ENCODE data around the gene PPM1N.

PPM1N gene

DNA sequence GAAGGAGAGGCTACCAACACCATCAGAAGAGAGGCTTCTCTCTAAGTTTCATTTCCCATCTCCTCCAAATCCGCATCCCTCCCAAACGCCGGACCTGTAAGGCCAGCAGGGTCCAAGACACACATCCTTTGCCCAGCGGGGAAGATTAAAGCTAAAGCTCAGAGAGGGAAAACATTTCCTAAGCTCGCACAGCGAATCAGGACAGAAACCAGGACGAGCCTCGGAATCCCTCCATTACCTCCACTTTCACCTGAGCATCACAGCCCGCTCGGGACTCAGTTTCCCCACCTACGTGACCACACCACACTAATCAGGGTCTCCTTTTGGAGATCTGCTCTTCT, 31.2 kb upstream of the PPM1N start:
- H3K27ac Mint-ChIP-seq: peak overlapping the region; percentile 96
- H3K27me3 Mint-ChIP-seq: peaks cover 6% of the 10 kb centered on the region
- no peak for ATAC-seq (ENCODE audit: low read depth)
- H3K4me1 Mint-ChIP-seq: peaks cover 27% of the 10 kb centered on the region
- peak overlapping the region; percentile 91 for H3K4me3 Mint-ChIP-seq
- H3K36me3 Mint-ChIP-seq: peaks cover 4% of the 10 kb centered on the region
- no peak for DNase-seq (ENCODE audit: low spot score in 2 of 2)
- no peaks in the 10 kb centered on the region for H3K9me3 Mint-ChIP-seq

DNA sequence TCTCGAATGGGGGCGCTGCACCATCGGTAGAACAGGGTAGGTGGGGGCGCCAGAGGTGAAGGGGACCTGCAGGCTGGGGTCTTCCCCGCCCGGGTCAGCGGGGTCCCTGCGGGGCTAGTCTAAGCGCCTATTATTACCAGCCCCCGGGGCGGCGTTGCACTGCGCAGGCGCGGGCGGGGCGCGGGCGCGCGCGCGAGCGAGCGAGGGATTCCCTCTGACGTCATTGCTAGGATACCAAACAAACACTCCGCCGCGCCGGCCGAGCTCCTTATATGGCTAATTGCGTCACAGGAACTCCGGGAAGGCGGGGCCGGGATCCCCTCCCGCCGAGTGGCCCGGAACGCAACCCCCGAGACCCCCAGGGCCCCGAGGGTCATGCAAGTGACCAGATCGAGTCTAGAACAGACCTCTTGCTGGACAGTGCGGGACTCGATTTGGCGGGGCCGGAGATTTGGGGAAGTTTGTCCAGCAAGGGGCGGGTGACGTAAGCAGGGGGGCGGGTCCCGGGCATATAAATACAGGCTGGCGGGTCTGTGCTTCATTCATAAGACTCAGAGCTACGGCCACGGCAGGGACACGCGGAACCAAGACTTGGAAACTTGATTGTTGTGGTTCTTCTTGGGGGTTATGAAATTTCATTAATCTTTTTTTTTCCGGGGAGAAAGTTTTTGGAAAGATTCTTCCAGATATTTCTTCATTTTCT, 30.6 kb upstream of the PPM1N start, which contains the start of gene FOSB:
FOSB (plus strand) TSS at position 541 of the 703 bp plus-strand sequence. CDS start 591 bp downstream, outside the sequence.
- no peaks in the 10 kb centered on the region for H3K9me3 Mint-ChIP-seq
- peaks cover 6% of the 10 kb centered on the region for H3K27me3 Mint-ChIP-seq
- peaks cover 4% of the 10 kb centered on the region for H3K36me3 Mint-ChIP-seq
- H3K4me3 Mint-ChIP-seq: peak within 1 kb of the TSS; percentile 91
- ATAC-seq (ENCODE audit: low read depth) (peak; percentile 28), DNase-seq (ENCODE audit: low spot score in 2 of 2) (peak; percentile 98 to 99)
- H3K4me1 Mint-ChIP-seq: peaks cover 27% of the 10 kb centered on the region
- H3K27ac Mint-ChIP-seq: peak within 1 kb of the TSS; percentile 96

DNA sequence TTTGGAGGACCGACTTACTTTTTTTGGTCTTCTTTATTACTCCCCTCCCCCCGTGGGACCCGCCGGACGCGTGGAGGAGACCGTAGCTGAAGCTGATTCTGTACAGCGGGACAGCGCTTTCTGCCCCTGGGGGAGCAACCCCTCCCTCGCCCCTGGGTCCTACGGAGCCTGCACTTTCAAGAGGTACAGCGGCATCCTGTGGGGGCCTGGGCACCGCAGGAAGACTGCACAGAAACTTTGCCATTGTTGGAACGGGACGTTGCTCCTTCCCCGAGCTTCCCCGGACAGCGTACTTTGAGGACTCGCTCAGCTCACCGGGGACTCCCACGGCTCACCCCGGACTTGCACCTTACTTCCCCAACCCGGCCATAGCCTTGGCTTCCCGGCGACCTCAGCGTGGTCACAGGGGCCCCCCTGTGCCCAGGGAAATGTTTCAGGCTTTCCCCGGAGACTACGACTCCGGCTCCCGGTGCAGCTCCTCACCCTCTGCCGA, 30.0 kb upstream of the PPM1N start:
- H3K27ac Mint-ChIP-seq: peak overlapping the region; percentile 96
- DNase-seq (ENCODE audit: low spot score in 2 of 2) (peak; percentile 58 to 68), ATAC-seq (ENCODE audit: low read depth) (no peak)
- peaks cover 30% of the 10 kb centered on the region for H3K4me1 Mint-ChIP-seq
- peaks cover 9% of the 10 kb centered on the region for H3K27me3 Mint-ChIP-seq
- peaks cover 7% of the 10 kb centered on the region for H3K36me3 Mint-ChIP-seq
- H3K4me3 Mint-ChIP-seq: peak overlapping the region; percentile 91
- H3K9me3 Mint-ChIP-seq: no peaks in the 10 kb centered on the region

DNA sequence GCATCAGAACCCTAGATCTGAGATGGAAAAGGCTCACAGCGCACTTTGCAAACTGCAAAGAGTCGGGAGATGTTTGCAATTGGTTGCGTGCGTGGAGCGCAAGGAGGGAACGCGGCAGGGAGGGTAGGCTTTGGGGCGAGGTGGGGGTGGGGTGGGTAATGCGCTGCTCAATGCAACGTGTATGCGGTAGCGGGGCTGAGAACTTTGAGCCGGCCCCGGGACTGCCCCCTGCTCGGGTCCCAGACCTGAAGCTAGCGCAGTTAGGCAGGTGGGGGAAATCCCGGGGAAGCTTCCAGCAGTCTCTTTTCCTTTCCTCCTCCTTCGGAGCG, 29.5 kb upstream of the PPM1N start:
- peaks cover 7% of the 10 kb centered on the region for H3K36me3 Mint-ChIP-seq
- ATAC-seq (ENCODE audit: low read depth): peak; percentile 39
- peak overlapping the region; percentile 91 for H3K4me3 Mint-ChIP-seq
- H3K27ac Mint-ChIP-seq: peak overlapping the region; percentile 96
- no peak for DNase-seq (ENCODE audit: low spot score in 2 of 2)
- peaks cover 30% of the 10 kb centered on the region for H3K4me1 Mint-ChIP-seq
- peaks cover 9% of the 10 kb centered on the region for H3K27me3 Mint-ChIP-seq
- H3K9me3 Mint-ChIP-seq: no peaks in the 10 kb centered on the region

DNA sequence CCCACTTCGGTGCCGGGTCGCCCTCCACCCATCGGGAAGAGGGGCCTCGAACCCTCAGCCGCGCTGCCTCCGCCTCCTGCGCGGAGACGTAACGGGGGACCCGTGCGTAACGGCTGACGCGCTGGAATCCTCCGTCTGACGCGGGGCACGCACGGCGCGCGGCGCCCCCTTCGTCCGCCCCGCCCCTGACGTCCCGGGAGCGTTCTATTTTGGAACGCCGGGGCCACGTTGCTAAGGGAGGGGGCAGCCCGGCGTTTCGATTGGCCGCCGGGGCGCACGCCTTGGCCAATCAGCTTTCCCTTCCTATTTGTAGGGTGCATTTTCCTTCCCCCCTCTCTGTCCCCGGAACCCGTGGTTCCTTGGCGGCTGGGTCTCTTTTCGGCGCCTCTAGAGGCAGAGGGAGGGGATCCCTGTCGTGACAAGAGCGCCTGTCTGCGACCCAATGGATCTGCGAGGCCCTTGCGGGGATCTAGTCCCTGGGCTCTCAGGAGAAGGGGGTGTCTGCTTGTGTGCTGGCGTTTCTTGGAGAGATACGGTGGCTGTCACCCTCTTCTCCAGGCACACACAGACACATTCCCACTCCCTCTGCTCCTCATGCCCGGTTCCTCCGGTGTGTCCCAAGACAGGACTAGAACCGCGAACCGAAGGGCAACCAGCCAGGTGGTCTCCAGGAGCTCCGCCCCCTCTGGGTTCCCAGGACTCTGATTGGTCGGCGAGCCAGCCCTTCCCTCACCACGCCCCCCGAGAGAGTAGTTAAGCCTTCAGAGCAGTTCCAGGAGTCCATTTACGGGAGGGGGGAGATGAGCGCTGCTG, 28.9 kb upstream of the PPM1N start:
- Mint-ChIP-seq H3K4me3 (peak overlapping the region; percentile 91), H3K27me3 (peaks cover 9% of the 10 kb centered on the region), H3K36me3 (peaks cover 7% of the 10 kb centered on the region), H3K9me3 (no peaks in the 10 kb centered on the region), H3K27ac (peak overlapping the region; percentile 96), H3K4me1 (peaks cover 30% of the 10 kb centered on the region)
- ATAC-seq (ENCODE audit: low read depth) (peak; percentile 57), DNase-seq (ENCODE audit: low spot score in 2 of 2) (peak; percentile 92 to 94)

DNA sequence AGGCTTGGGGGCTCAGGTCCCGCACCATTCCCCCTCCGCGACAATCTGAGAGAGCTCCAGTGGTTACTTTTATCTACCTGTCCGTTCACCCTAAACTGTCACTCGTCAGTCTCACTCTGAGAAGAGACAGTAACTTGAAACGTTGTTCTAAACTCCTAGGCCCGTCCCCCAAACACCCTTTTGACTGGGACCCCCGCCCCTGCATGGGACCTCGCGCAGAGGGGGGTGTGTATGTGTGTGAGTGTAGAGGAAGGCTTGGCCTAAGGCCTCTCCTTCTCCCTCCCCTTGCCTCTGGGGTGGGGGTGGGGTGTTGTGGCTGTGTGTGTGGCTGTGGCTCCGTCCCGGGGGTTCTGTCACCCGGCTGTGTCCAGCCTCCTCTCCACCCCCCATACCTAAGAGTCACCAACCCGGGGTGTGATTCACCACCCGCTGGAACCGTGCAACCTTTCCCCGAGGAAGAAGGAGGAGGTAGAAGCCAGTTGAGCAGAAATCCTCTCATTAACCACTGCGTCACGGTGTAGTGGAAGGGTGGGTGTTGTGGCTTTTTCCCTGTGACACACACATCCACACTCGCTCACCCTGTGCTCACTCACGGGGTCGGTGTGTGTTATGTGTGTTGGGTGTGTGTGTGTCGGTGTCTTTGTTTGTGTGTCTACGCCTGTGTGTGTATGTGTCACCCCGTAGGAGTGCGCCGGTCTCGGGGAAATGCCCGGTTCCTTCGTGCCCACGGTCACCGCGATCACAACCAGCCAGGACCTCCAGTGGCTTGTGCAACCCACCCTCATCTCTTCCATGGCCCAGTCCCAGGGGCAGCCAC, 28.1 kb upstream of the PPM1N start:
- H3K4me1 Mint-ChIP-seq: peaks cover 30% of the 10 kb centered on the region
- H3K27ac Mint-ChIP-seq: peak overlapping the region; percentile 96
- peaks cover 7% of the 10 kb centered on the region for H3K36me3 Mint-ChIP-seq
- peak overlapping the region; percentile 91 for H3K4me3 Mint-ChIP-seq
- no peaks in the 10 kb centered on the region for H3K9me3 Mint-ChIP-seq
- ATAC-seq (ENCODE audit: low read depth) (peak; percentile 2), DNase-seq (ENCODE audit: low spot score in 2 of 2) (peak; percentile 55 to 58)
- peaks cover 3% of the 10 kb centered on the region for H3K27me3 Mint-ChIP-seq

DNA sequence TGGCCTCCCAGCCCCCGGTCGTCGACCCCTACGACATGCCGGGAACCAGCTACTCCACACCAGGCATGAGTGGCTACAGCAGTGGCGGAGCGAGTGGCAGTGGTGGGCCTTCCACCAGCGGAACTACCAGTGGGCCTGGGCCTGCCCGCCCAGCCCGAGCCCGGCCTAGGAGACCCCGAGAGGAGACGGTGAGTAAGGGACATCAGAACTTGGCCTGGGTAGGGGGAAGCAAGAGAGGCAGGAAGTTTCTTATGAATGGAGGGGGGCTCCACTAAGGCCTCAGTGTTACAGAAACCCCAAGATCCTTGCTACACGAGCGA, 27.5 kb upstream of the PPM1N start:
- ATAC-seq (ENCODE audit: low read depth): no peak
- peak overlapping the region; percentile 96 for H3K27ac Mint-ChIP-seq
- peak in 1 of 2 donors; percentile 42 for DNase-seq (ENCODE audit: low spot score in 2 of 2)
- peak overlapping the region; percentile 91 for H3K4me3 Mint-ChIP-seq
- H3K4me1 Mint-ChIP-seq: peaks cover 30% of the 10 kb centered on the region
- peaks cover 3% of the 10 kb centered on the region for H3K27me3 Mint-ChIP-seq
- H3K36me3 Mint-ChIP-seq: peaks cover 7% of the 10 kb centered on the region
- H3K9me3 Mint-ChIP-seq: no peaks in the 10 kb centered on the region

DNA sequence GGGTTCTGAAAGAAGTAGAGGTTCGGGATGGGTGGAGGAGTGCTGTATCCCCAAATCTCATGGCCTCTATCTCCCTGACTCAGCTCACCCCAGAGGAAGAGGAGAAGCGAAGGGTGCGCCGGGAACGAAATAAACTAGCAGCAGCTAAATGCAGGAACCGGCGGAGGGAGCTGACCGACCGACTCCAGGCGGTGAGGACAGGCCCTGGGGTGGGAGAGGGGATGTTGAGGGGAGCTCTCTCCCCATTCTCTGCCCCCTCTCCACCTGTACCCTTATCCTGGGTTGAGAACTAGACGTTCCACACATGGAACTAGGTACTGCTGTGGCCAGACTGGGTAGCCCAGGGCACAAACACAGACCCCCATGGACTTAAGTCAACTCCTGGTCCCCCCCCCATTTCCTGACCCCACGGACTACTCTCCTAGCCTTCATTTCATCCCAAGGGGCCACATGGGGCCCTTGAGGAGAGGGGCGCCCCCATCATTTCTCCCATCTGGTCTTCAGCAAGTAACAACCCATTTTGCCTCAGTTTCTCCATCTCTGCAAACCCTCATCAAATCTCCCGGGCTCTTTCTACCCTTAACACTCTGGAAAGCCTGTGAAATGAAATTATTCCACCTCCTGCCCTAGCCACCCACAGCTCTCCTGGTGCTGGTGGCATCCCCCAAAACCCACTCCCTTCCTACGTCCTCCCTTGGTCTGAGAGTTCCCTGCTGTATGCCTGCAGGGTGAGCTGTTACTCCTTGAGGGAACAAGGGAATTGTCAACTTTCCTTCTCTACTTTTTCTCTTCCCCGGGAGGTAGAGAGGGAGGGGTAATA, 26.9 kb upstream of the PPM1N start:
- Mint-ChIP-seq H3K27me3 (peaks cover 3% of the 10 kb centered on the region), H3K4me1 (peaks cover 32% of the 10 kb centered on the region), H3K9me3 (no peaks in the 10 kb centered on the region)

DNA sequence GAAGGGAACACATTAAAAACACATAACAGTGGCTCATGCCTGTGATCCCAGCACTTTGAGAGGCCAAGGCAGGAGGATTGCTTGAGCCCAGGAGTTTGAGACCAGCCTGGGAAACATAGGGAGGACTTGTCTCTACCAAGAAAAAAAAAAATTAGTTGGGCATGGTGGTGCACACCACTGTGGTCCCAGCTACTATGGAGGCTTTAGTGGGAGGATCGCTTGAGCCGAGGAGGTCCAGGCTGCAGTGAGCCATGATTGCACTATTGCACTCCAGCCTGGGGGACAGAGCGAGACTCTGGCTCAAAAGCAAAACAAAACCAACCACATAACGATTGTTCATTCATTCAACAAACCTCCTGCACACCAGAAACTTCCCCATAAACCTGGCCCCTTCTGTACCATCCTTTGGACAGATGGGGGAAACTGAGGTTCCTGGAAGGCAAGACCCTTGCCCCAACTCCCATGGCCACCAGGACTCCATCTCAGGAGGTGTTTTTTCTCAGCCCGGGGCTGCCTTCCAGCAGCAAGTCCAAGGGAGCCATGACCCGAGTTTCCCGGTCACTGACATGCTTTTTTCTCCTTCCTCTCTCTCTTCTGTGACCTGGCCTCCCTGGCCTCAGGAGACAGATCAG, 26.2 kb upstream of the PPM1N start:
- Mint-ChIP-seq H3K9me3 (no peaks in the 10 kb centered on the region), H3K27me3 (peaks cover 3% of the 10 kb centered on the region), H3K27ac (peak overlapping the region; percentile 96), H3K36me3 (peaks cover 7% of the 10 kb centered on the region), H3K4me3 (peak overlapping the region; percentile 21), H3K4me1 (peaks cover 33% of the 10 kb centered on the region)
- ATAC-seq (ENCODE audit: low read depth) (no peak), DNase-seq (ENCODE audit: low spot score in 2 of 2) (peak; percentile 46 to 48)

More for the DNA sequence above, 26.9 kb upstream of the PPM1N start:
- ATAC-seq (ENCODE audit: low read depth) (no peak), DNase-seq (ENCODE audit: low spot score in 2 of 2) (peak in 1 of 2 donors; percentile 28)
- Mint-ChIP-seq H3K4me3 (peak overlapping the region; percentile 21), H3K27ac (peak overlapping the region; percentile 96), H3K36me3 (peaks cover 7% of the 10 kb centered on the region)

DNA sequence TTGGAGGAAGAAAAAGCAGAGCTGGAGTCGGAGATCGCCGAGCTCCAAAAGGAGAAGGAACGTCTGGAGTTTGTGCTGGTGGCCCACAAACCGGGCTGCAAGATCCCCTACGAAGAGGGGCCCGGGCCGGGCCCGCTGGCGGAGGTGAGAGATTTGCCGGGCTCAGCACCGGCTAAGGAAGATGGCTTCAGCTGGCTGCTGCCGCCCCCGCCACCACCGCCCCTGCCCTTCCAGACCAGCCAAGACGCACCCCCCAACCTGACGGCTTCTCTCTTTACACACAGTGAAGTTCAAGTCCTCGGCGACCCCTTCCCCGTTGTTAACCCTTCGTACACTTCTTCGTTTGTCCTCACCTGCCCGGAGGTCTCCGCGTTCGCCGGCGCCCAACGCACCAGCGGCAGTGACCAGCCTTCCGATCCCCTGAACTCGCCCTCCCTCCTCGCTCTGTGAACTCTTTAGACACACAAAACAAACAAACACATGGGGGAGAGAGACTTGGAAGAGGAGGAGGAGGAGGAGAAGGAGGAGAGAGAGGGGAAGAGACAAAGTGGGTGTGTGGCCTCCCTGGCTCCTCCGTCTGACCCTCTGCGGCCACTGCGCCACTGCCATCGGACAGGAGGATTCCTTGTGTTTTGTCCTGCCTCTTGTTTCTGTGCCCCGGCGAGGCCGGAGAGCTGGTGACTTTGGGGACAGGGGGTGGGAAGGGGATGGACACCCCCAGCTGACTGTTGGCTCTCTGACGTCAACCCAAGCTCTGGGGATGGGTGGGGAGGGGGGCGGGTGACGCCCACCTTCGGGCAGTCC, 25.5 kb upstream of the PPM1N start:
- Mint-ChIP-seq H3K36me3 (peaks cover 7% of the 10 kb centered on the region), H3K9me3 (no peaks in the 10 kb centered on the region), H3K27ac (peak overlapping the region; percentile 96), H3K27me3 (peaks cover 3% of the 10 kb centered on the region), H3K4me1 (peaks cover 34% of the 10 kb centered on the region), H3K4me3 (peak overlapping the region; percentile 40)
- DNase-seq (ENCODE audit: low spot score in 2 of 2): peak; percentile 42 to 48
- ATAC-seq (ENCODE audit: low read depth): no peak

DNA sequence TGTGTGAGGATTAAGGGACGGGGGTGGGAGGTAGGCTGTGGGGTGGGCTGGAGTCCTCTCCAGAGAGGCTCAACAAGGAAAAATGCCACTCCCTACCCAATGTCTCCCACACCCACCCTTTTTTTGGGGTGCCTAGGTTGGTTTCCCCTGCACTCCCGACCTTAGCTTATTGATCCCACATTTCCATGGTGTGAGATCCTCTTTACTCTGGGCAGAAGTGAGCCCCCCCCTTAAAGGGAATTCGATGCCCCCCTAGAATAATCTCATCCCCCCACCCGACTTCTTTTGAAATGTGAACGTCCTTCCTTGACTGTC, 24.9 kb upstream of the PPM1N start:
- Mint-ChIP-seq H3K4me3 (no peak overlapping the region), H3K9me3 (no peaks in the 10 kb centered on the region), H3K27ac (peak overlapping the region; percentile 96), H3K27me3 (peaks cover 3% of the 10 kb centered on the region), H3K4me1 (peaks cover 39% of the 10 kb centered on the region), H3K36me3 (peaks cover 7% of the 10 kb centered on the region)
- DNase-seq (ENCODE audit: low spot score in 2 of 2): peak in 1 of 2 donors; percentile 26
- ATAC-seq (ENCODE audit: low read depth): no peak

All from memory B cell (primary cell).